GM12801 (cell line): ENCODE data around the gene SCG2.

Source experiments
- TF ChIP-seq, protein P1 (sequence below): IDR thresholded peaks from one replicate; pipeline ENCODE4 v1.5.1; 2011; ENCODE audit warnings: control low read depth; ENCODE audit not compliant: insufficient read length; ENCODE audit errors: extremely low read depth

Gene SCG2

DNA sequence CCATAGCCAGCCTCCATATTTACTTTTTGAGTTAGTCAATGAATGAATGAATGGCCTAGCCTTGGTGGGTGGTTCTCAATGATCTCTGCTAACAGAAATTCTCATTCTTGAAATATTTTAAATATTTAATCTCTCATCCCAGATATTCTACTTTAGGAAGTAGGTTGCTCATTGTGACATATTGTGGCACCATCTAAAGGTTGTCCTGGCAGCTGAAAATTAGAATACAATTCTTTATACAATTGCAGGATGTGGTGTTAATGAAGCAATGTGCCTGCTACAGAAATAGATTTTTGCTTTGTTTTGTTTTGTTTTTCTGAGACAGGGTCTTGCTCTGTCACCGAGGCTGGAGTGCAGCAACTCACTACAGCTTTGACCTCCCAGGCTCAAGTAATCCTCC, 35.8 kb downstream of the SCG2 start:
- TF ChIP-seq, protein P1, sequence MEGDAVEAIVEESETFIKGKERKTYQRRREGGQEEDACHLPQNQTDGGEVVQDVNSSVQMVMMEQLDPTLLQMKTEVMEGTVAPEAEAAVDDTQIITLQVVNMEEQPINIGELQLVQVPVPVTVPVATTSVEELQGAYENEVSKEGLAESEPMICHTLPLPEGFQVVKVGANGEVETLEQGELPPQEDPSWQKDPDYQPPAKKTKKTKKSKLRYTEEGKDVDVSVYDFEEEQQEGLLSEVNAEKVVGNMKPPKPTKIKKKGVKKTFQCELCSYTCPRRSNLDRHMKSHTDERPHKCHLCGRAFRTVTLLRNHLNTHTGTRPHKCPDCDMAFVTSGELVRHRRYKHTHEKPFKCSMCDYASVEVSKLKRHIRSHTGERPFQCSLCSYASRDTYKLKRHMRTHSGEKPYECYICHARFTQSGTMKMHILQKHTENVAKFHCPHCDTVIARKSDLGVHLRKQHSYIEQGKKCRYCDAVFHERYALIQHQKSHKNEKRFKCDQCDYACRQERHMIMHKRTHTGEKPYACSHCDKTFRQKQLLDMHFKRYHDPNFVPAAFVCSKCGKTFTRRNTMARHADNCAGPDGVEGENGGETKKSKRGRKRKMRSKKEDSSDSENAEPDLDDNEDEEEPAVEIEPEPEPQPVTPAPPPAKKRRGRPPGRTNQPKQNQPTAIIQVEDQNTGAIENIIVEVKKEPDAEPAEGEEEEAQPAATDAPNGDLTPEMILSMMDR: no peak

DNA sequence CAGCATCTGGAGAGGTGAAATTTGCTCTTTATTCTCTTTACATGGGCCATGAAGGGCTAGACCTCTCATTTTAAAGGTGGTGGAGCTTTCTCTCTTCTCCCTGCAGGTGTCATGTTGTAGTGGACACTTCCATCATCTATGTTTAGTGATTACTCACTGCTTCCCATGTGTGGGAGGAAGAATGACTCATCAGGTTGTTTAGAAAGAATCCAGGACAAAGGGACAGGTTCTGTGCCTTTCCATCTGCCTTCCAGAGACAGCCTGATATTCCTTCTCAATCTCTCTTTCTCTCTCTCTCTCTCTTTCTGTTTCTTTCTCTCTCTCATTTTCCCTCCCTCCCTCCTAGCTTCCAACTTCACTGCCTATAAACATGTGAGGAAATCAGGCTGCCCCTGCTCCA, 38.7 kb downstream of the SCG2 start:
- TF ChIP-seq, protein P1: no peak

DNA sequence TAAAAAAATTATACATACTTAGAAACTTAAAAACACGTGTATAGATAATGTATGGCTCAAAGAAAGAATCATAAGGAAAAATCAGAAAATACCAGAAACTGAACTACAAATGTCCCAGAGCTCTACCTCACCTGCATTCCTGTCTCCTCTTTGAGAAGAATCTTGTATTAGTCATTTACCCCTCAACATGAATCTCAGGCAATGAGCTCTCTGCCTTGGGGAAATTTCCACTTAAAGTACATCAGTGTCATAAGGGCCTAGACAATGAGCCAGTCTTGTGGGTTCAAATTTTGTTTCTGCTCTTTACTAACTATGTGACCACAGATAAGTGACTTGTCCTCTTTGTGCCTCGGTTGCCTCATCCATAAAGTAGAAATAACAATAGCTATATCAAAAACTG, 40.1 kb downstream of the SCG2 start:
- TF ChIP-seq, protein P1: no peak

DNA sequence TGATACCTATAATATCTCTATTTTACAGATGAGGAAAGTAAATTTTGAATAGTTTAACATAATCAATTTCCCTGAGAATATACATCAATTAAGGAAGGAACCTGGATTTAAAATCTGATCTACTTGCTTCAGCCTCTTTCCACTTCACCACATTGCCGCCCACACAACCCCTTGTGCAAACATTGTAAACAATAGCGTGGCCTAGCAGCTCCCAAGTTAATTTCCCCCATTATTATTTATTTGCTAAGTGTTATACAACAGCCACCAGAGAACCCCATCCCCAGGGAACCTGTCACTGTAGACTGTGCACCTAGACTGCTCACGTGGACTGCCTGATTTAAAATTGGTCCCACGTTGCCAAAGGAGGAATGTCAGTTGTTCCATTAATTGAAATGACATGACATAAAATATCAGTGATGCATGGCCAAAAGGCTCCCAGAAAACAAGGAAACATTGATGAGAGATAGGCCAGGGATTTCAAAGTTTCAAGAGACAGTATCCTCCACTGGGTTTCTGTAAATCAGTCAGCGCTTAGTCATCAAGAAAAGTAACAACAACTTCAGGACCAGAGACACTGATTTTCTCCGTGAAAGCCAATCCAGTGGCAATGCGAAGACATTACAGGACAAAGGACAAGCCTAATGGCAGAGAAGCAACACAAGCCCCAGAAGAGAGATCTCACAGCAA, 41.3 kb downstream of the SCG2 start:
- TF ChIP-seq, protein P1: no peak

DNA sequence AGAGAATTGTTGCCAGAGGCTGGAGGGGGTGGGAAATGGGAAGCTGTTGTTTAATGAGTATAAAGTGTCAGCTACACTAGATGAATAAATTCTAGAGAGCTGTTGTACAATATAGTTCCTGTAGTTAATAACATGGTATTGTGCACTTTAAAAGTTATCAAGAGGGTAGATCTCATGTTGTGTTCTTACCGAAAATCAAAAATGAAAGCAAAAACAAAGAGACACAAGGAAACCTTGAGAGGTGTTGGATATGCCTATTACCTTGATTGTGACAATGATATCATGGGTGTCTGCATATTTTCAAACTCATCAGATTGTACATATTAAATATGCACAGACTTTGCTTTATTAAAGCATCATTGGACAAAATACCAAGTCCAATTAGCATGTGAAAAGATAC, 43.2 kb downstream of the SCG2 start:
- TF ChIP-seq, protein P1: no peak

DNA sequence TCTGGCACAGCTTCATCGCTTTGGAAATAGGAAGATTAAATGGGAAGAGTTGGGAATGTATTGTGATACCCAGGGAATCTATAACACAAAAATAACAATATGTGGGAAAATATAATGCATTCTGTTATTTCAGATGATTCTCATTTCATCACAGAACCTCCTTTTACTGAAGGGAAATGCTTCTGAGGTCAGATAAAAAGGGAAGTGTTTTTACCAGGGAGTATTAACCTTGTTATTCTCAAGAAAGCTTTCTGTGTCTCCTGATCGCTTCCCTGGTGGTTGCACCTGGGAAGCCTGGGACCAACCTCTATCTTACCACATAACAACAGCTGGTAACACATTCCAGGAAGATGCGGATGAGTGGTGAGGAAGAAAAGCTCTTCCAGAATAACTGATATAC, 47.2 kb downstream of the SCG2 start:
- TF ChIP-seq, protein P1: no peak

DNA sequence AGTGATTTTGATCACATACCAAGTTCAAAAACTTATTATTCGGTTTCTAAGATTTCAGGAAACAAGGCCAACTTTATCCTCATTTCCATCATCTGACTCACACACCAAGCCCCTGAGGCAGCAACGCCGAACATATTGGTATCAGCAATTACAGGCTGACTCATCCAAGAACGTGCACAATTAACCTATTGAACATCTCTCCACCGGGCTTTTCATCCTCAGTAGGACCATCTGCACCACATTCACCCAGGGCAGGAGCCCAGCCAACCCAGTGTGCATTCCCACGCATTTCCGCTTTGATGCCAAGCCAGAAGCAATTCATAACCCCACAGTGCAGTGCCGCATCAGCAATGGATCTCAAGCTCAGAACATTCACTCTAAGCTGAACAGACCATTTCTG, 52.9 kb downstream of the SCG2 start:
- TF ChIP-seq, protein P1: no peak
